ENCODE measurements around the gene KIAA1671.

KIAA1671 gene

DNA sequence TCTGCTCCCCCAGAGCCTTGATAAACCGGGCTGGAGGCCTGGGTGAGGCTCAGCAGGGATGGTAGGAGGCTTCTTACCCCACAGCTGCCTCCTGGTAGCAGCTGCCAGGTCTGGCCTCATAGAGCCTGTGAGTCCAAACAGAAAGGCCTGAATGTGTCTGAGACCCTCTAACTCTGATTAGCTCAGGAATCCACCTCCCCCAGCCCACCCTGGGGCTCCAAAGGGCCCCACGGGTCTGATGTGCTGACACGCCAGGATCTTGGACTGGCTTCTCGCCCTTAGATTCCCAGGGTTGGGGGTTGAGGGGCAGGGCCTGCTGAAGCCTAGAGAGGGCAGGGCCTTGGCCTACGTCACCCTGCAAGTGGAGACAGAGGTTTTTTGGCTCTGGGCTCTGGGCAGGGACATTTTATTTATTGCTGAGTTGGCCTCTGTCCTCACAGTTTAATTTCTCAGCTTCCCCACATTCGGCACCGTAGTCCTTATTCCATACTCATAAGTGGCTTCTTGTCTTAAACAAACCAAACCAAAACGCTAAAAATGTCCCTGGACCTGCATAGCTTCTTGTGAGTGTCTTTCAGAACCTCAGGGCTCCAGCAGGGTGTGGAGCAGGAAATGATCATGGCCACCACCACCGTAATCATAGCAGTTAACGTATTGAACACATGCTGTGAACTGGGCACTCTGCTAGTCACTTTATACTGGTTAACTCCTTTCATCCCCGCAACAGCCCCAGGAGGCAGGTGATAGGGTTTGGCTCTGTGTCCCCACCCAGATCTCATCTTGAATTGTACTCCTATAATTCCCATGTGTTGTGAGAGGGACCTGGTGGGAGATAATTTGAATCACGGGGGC is 25.1 kb downstream of the KIAA1671 start:
- no peak for DNase-seq (ENCODE audit: extremely low read depth in 1 of 2, low read depth in 1 of 2)

DNA sequence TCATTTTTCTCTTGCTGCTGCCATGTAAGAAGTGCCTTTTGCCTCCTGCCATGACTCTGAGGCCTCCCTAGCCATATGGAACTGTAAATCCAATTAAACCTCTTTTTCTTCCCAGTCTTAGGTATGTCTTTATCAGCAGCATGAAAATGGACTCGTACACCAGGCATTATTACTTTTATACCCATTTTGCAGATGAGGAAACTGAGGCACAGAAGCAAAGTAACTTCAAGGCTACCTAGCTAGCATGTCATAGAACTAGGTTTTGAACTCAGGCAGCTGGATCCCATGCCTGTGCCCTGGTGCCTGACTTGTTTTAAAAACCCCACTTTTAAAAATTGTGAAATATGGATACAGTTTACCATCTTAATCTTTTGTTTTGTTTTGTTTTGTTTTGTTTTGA is 25.8 kb downstream of the KIAA1671 start:
- DNase-seq (ENCODE audit: extremely low read depth in 1 of 2, low read depth in 1 of 2): no peak

DNA sequence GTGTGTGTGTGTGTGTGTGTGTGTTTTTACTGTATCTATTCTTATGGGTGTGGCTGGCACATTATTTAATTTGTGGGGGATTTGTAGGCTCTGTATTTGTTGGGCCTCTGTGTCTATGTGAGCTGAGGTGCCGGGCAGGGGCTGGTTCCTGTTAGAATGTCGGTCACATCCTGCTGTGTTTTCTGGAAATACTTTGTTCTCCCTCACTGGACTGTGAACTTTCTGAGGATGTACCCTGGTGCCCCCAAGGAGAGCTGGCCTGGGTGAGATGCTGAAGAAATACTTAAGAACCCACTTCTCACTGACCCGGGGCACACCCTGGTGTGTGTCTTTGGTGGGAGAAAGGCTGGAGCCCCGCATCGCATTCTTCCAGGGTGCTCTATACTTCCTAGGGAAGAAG is 28.6 kb downstream of the KIAA1671 start:
- DNase-seq (ENCODE audit: extremely low read depth in 1 of 2, low read depth in 1 of 2): no peak

DNA sequence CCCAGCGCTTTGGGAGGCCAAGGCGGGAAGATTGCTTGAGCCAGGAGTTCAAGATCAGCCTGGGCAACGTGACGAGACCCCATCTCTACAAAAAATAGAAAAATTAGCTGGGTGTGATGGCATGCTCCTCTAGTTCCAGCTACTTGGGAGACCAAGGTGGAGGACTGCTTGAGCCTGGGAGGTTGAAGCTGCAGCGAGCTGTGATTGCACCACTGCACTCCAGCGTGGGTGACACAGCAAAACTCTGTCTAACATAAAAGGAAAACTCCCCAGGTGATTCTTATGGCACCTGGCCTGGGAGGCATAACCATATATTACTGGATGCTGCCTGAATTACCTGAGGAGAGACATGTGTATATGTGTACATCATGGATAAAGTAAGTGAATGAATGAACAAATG is 29.1 kb downstream of the KIAA1671 start:
- no peak for DNase-seq (ENCODE audit: extremely low read depth in 1 of 2, low read depth in 1 of 2)

DNA sequence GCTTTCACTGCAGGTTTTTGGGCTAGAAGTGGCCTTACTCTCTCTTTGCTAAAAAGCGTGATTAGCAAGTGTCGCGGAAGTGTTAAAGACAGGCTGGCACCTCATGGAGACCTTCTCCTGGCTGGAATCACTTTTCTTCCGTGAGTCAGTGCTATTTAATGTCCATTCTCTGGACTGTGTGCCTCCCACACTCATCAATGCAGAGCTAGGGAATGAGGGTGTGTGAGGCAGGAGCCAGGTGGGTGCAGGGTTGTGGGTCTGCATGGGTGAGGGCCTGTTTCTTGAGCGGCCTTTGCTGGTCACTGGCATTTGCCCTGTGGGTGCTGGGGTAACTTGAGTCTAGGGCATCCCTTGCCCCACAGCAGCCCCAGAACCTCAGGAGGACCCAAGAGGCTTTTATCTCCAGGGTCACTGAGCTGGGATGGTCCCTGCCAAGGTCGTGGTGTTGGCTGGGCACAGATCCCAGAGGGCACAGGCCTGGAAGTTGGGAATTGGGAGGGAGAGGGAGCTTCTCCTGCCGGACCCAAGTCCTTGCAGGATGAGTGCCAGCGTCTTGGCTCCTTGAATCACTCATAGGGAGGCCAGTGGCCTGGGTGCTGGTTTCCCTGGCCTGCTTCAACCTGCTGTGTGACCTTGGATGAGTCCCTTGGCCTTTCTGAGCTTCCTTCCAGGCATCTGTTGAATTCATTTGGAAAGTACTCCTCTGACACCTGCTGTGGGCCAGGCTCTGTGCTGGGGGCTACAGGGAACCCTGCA is 30.0 kb downstream of the KIAA1671 start:
- DNase-seq (ENCODE audit: extremely low read depth in 1 of 2, low read depth in 1 of 2): no peak

DNA sequence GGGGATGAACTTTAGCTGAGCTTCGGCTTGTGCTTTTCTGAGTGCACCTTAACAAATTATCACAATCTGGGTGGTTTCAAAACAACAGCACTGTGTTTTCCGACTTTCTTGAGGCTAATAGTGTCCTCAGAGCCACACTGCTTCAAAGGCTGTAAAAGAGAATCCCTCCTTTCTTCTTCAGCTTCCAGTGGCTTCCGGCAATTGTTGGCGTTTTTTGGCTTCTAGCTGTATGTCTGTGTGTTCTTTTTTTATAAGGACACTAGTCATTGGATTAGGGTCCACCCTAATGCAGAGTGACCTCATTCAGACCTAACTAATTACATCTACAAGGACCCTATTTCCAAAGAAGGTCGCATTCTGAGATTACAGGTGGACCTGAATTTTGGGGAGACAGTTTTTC is 30.6 kb downstream of the KIAA1671 start:
- DNase-seq (ENCODE audit: extremely low read depth in 1 of 2, low read depth in 1 of 2): no peak

DNA sequence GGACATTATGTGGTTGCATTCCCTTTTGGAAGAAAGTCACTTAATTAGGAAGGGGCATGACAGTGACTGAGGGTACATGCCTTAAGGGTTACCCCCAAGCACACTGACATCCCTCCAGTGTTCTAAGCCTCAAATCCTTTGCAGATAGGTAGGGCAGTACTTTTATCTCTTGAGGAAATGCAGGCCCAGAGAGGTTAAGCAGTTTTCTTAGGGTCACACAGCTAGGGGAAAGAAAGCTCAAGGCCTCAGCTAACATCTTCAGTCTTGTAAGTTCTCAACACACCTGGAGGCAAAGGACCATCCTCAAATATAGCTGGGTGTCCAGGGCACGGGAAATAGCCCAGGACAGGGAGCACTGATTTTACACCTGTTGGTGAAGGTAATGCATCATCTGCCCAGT is 31.6 kb downstream of the KIAA1671 start:
- no peak for DNase-seq (ENCODE audit: extremely low read depth in 1 of 2, low read depth in 1 of 2)

DNA sequence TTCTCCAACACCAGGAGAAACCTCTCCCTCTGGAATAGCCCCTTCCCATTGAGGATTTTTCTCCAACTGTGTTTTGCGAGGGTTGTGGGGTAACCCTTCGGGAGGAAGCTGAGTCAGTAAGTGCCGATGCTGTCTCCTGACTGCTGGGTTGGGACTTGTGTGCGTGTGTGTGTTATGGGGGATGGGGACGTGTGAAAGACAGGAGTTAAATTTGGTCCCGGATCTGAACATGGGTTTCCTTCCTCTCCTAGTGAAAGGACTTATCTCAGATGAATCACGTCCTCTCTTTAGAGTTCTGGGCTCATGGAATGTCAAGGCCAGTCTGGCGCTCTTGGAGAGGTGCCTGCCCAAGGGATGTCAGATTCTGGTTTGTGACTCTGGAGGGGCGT is 33.3 kb downstream of the KIAA1671 start:
- no peak for DNase-seq (ENCODE audit: extremely low read depth in 1 of 2, low read depth in 1 of 2)

DNA sequence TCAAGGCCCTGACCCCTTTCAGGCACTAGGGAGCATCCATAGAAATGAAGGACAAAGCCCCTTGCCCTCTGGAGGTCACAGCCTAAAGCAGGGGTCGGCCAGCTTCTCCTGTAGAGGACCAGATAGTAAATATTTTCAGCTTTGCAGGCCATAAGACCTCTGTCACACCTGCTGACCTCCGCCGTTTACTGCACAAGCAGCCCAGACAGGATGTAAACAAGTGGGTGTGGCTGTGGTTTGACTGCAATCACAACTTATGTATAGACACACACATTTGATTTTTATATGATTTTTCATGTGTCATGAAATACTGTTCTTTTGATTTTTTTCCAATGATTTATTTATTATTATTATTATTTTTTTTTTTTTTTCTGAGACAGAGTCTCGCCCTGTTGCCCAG is 34.3 kb downstream of the KIAA1671 start:
- DNase-seq (ENCODE audit: extremely low read depth in 1 of 2, low read depth in 1 of 2): no peak

DNA sequence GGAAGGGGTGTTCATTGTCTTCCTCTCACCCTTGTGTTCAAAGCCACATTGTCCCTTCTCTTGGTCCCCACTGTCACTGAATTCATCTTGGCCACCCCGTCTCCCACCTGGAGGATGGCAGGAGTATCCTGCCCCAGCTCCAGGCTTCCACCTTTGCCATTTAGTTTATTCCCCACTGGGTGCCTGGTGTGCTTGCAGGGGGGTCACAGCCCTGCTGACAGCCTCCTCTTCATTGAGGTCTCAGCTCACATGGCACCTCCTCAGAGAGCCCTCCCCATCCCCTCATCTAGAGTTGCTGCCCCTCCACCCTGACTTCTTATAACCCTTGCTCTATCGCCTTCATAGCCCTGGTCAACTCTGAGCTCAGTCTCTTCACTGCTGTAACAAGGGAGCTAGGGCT is 36.6 kb downstream of the KIAA1671 start:
- no peak for DNase-seq (ENCODE audit: extremely low read depth in 1 of 2, low read depth in 1 of 2)

DNA sequence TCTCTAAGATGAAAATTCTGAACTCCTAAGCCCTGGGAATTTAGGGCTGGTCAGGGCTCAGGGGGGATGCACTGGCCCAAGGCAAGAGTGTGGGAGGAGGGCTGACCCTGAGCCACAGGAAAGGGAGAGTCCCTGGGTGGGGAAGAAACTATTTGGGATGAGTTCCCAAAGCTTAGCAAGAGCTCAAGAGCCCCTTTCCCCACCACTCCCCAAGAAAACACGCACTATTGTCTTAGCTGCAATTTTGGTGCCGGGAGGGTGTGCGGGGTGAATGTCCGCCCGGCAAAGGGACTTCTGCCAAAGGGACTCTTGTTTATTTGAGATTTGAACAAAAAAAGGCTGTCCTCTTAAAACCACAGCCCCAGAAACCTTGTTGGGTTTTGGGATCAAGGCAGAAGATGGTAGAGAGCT is 37.0 kb downstream of the KIAA1671 start:
- DNase-seq (ENCODE audit: extremely low read depth in 1 of 2, low read depth in 1 of 2): no peak

DNA sequence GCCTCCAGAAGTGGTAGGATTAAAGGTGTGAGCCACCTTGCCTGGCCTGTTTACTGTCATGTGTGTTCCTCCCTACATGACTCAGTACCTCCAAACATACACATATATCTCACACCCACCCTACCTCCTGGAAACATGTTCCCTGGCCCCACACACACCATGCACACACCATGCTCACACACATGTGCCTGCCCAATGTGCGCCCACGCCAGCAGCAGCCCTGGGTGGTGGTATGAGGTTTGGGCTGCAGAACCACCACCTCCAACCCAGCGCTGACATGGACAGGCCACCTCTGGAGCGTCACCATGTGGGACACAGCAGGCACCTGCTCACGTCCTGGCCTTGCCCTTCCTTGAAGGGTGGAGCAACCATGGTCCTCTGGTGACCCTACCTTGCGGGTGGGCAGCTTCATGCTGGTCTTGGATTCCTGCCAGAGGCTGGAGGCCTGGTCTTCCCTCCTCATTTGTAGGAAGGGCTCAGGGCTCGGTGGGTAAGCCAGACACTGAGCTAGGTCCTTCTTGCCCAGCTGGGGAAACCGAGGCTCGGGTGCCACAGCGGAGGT is 37.9 kb downstream of the KIAA1671 start:
- DNase-seq (ENCODE audit: extremely low read depth in 1 of 2, low read depth in 1 of 2): no peak

DNA sequence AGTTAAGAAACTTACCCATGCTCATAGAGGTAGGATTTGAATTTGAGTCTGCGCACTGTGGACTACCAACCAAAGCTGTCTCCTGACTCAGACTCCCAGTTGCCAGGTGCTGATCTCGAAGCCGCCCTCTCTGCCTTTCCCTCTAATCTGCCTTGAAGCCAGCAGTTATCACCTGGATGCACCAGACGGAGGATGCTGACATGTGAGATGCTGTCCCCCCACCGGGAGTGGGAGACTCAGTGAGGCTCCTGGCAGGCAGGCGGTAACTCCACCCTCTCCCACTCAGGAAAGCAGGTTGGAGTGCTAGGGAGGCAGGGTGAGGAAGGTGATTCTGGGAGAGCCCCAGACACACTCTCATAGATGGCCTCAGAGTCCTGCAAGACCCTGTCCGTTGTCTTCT is 40.4 kb downstream of the KIAA1671 start:
- DNase-seq (ENCODE audit: extremely low read depth in 1 of 2, low read depth in 1 of 2): no peak

DNA sequence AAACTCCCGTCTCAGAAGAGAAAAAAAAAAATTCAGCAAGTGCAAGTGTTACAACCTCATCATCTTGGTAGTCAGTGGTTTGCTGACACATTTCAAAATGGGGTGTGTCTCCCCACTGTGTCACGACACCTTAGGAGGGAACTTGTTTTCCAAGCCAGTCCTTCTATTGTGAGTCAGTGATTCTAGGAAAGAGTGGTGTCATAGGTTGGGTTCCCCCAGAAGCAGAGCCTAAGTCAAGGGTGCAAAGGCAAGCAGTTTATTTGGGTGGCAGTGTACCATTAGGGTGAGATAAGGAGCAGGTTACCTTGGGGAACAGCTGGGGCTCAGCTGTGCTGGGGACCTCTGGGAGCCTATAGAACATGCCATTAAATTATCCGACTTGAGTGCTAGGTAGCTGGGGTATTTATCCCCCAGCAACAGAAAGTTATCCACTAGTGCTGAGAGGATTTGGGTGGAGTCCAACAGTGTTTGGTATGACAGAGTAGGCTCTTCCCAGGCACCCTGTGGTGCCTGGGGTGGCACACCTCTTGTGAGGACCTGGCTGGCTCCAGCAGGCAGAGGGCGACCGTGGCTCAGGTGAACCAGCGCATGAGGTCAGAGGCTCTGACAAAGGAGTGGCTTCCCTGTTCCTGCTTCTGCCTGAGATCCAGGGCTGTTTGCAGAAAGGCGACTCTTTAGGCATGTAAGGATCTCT is 41.7 kb downstream of the KIAA1671 start:
- peak; percentile 9 to 62 for DNase-seq (ENCODE audit: extremely low read depth in 1 of 2, low read depth in 1 of 2)

DNA sequence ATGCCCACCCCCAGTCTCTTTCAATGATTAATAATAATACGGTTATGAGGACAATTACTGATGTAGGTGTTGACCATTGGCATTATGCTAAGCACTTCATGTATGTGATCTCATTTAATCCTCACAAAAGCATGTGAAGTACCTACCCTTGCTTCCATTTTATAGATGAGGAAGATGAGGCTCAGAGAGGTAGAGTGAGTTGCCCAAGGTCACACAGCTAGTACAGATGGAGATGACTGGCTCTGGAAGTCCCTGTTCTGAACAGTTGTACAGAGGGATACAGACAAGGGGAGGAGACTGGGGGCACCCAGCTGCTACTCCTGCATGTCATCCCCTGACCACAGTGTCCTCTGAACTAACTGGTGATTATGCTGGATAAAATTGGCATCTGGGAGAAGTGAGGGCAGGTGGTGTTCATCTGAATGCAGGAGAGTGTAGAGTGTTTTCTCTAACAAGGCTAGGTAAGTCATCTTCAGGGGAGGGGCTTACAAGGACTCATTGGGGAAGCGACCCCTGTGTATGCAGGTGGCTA is 43.2 kb downstream of the KIAA1671 start:
- no peak for DNase-seq (ENCODE audit: extremely low read depth in 1 of 2, low read depth in 1 of 2)

DNA sequence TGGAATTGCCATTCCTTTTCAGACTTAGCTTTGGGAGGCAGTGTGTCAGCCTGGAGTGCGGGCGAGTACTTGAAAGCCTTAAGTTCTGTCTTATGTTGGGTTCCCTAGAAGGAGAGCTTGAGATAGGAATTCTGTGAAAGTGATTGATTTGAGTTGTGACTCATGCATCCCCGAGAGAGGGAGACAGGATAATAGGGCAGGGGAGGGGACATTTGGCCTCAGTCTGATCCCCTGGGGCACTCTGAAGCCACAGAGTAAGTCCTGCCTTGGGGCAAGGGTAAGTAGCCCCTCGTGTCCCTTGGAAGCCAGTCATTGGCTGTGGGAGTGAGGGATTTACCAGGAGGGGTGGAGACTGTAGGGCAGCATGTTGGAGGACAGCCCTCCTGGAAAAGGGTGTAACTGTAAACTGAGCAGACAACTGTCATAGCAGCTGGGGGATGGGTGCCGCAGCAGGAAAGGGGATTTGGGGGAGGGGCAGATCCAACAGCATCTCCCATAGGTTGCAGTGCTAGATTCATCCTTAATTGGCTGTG is 44.0 kb downstream of the KIAA1671 start:
- DNase-seq (ENCODE audit: extremely low read depth in 1 of 2, low read depth in 1 of 2): no peak

DNA sequence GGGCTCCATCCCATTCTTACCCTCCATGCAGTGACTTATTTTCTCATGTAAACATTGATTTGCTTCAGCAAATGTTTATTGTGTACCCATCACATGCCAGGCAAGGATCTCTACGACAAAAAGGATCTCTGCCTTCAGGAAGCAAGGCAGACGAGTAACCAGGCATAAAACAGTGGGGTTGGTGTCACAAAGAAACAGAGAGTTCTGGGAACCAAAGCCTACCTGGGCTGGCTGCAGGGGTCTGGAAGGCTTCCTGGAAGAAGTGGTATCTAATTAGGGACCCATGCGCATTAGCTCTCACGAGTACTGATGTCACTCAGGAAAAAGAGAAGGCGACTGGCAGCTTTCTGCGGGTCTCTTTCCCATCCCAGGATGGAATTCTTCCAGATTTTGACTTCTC is 44.5 kb downstream of the KIAA1671 start:
- no peak for DNase-seq (ENCODE audit: extremely low read depth in 1 of 2, low read depth in 1 of 2)

DNA sequence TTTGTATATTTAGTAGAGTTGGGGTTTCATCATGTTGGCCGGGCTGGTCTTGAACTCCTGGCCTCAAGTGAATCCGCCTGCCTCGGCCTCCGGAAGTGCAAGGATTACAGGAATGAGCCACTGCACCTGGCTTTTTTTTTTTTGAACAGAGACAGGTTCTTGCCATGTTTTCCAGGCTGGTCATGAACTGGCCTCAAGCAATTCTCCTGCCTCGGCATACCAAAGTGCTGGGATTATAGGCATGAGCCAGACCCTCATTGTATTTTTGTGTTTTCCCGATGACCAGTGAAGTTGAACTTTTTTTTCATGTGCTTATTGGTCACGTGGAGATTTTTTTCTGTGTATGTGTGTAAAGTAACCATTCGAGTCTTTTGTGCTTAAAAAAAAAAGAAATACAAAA is 48.2 kb downstream of the KIAA1671 start:
- DNase-seq (ENCODE audit: extremely low read depth in 1 of 2, low read depth in 1 of 2): no peak

DNA sequence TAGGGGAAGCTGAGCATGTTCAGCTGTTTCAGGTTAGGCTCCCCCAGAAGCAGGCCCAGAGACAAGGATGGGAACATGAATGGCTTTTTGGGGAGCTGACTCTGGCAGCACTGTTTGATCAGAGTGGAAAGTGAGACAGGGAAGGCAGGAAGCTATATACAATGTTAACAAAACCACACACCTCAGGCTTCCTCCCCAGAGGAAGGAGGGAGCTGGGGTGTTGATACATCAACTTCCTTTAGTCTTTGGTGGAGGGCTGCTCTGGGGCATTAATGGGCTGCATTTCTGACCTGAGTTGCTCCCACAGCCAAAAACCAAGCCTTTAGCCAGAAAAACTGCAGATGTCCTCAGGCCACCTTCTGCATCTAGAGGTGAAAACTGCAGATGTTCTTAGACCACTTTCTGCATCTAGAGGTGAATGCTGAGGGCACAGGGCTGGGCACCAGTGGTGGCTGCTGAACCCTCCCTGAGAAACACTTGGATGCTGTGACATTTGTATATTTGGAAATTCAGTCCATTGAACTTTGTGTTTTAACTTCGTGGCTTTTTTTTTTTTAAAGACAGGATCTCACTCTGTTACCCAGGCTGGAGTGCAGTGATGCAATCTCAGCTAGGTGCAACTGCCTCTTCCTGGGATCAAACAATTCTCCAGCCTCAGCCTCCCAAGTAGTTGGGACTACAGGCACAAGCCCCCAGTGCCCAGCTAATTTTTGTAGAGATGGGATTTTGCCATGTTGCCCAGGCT is 49.9 kb downstream of the KIAA1671 start:
- no peak for DNase-seq (ENCODE audit: extremely low read depth in 1 of 2, low read depth in 1 of 2)

DNA sequence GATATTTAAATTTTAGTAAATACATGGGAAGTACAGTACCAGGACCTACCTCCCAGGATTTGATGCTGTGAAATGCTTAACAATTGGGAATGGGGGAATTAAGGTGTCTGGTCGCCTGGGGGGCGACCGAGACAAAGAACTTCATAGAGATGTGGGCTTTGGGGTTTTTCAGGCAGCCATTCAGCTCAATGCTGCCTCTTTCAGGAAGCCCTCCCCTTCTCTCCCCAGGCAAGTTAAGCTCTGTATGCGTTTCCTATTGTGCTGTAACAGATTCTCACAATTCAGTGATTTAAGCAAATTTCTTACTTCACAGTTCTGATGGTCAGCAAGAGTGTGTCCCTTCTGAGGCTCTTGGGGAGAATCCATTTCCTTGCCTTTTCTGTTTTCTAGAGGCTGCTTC is 53.8 kb downstream of the KIAA1671 start:
- DNase-seq (ENCODE audit: extremely low read depth in 1 of 2, low read depth in 1 of 2): no peak

All from stimulated activated CD8-positive, alpha-beta memory T cell treated with anti-CD3 and anti-CD28 coated beads, Interleukin-7, amount 100 ng/mL, for 48 hours (primary cell).